ENCODE data around the gene WDR4. TPM values are rescaled to one million over a fixed set of nuclear protein-coding genes. Genes with fewer than 3 reads are reported as not detected.

Gene WDR4
- polyA plus RNA-seq, 1 of the 3 experiments (the other 2 are of a cell fraction) = 26.5 TPM

DNA sequence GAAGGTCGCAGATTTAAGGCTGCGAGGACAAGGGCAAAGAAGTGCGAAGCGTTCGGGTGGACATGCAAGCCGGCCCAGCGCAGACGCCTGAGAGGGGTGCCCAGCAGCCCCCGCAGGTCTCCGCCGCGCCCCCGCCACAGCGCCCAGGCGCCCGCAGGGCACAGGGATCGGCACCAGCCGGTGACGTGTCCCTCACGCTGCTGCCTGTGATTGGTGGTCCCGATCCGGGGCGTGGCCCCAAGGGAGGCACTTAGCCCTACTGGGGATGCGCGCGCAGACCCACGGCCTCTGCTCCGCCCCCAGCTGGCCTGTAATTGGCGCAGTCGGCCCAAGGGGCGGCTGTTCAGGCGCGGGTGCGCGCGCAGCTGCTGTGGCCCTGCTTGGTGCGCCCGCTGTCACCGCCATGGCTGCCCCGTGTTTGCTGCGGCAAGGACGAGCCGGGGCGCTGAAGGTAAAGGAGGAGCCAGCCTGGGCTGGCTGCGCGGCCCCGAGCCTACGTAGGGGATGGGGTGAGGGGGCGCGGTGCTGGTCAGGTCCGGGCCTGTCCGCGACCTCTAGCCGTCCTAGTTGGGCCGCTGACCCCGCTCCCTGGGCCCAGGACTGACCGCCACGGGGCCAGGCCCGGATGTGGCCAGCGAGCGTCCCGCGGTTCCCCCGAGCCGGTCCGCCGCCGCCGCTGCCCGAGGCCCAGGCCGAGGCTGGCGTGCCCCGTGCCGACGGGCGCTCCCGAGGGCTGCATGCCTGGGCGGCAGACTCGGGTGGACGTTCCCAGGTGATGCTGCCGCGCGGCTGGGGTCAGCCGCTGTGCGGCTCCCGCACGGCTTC is 13.8 kb upstream of the WDR4 start, which contains the start of gene NDUFV3:
NDUFV3 (plus strand) TSS at position 379 of the 825 bp plus-strand sequence; CDS start at position 404, 25 bp downstream.
- H3K79me2 ChIP-seq (ENCODE audit: insufficient read depth) = peaks cover 42% of the 10 kb centered on the region
- H4K20me1 ChIP-seq (ENCODE audit: insufficient read depth) = peaks cover 5% of the 10 kb centered on the region; the same call in 1 of the 2 replicates
- H3K27me3 ChIP-seq (ENCODE audit: insufficient read depth) = no peaks in the 10 kb centered on the region
- peak within 1 kb of the TSS; percentile 85 to 92 for H3K27ac ChIP-seq (ENCODE audit: low read depth in 2 of 2, low read length in 1 of 2)
- POLR2A ChIA-PET = interaction anchor here (0.7 to 1.5 kb wide), 5 partner anchors 14 to 300 kb away, joined by 3 to 4 read pairs (median 3); partner anchors contain the start of genes PDE9A, PKNOX1 and WDR4
- no peaks in the 10 kb centered on the region for H3K9me2 ChIP-seq
- CTCF ChIA-PET = interaction anchor here (0.8 to 1.3 kb wide), 2 partner anchors 16 to 239 kb away, joined by 3 to 4 read pairs; partner anchors contain the start of gene PDE9A
- DNase-seq = peak; percentile 99
- H3K4me2 ChIP-seq = peak within 1 kb of the TSS; percentile 94
- peaks cover 4 to 5% of the 10 kb centered on the region in 2 experiments; a peak in 2 of 4 replicates for H3K4me1 ChIP-seq (ENCODE audit: control insufficient read depth in 1 of 2, insufficient read depth in 2 of 2, low read depth in 1 of 2, low read length in 1 of 2)
- peak within 1 kb of the TSS; percentile 92 for H3K9ac ChIP-seq
- H3K36me3 ChIP-seq (replicated peaks in 1 of 2; ENCODE audit: control insufficient read depth in 1 of 2, insufficient read depth in 2 of 2, low read length in 1 of 2) = peaks cover 8 to 22% of the 10 kb centered on the region in 2 experiments
- H3K9me3 ChIP-seq = no peaks in the 10 kb centered on the region
- peak within 1 kb of the TSS; percentile 78 to 92 for H3K4me3 ChIP-seq (ENCODE audit: low read depth in 2 of 2, low read length in 1 of 2)
- WGBS (ENCODE audit: low lambda C conversion rate) = 0% methylated on average over 2 of the region's 87 CpGs
- H3F3A ChIP-seq (replicated peaks; ENCODE audit: insufficient read depth) = peaks cover 23% of the 10 kb centered on the region
- H2AFZ ChIP-seq (ENCODE audit: low read depth) = peak within 1 kb of the TSS; percentile 69
- TF ChIP-seq EZH2phosphoT487 (IDR thresholded peaks at IDR 0.05; ENCODE audit: borderline replicate concordance, low read depth) (no peak), YY1 (IDR thresholded peaks at IDR 0.05; ENCODE audit: low read depth) (peak; percentile 89), NRF1 (IDR thresholded peaks at IDR 0.05; ENCODE audit: low read depth, low read length) (peak; percentile 78), ZBTB33 (IDR thresholded peaks at IDR 0.05; ENCODE audit: borderline replicate concordance, low read depth) (no peak), MXI1 (IDR thresholded peaks at IDR 0.05; ENCODE audit: low read depth, low read length) (peak; percentile 92), CHD2 (IDR thresholded peaks at IDR 0.05; ENCODE audit: low read length, partially characterized antibody) (no peak), TEAD4 (IDR thresholded peaks at IDR 0.05; ENCODE audit: borderline replicate concordance, insufficient read depth) (no peak), IRF3 (IDR thresholded peaks at IDR 0.05; ENCODE audit: low read depth, low read length) (no peak), USF1 (IDR thresholded peaks at IDR 0.05; ENCODE audit: borderline replicate concordance, low read depth) (no peak), FOXJ3 (CRISPR knock-in tag; IDR thresholded peaks at IDR 0.05) (no peak), PBX3 (IDR thresholded peaks at IDR 0.05) (no peak), TCF12 (IDR thresholded peaks at IDR 0.05) (no peak), JUND (IDR thresholded peaks at IDR 0.05) (no peak), SMC3 (IDR thresholded peaks at IDR 0.05; ENCODE audit: low read depth, low read length) (no peak), TAF1 (IDR thresholded peaks at IDR 0.05; ENCODE audit: borderline replicate concordance, low read depth, low read length) (peak; percentile 69), FOSL2 (IDR thresholded peaks at IDR 0.05; ENCODE audit: borderline replicate concordance, low read depth) (no peak), RFX5 (IDR thresholded peaks at IDR 0.05; ENCODE audit: low read length) (peak; percentile 92), REST (IDR thresholded peaks at IDR 0.05; ENCODE audit: low read depth, low read length) (no peak; the same call in 1 of the 2 replicates), FOXM1 (IDR thresholded peaks at IDR 0.05; ENCODE audit: low read depth) (no peak), RXRA (IDR thresholded peaks at IDR 0.05; ENCODE audit: borderline replicate concordance, low read depth) (no peak)
- TF ChIP-seq, protein P1, sequence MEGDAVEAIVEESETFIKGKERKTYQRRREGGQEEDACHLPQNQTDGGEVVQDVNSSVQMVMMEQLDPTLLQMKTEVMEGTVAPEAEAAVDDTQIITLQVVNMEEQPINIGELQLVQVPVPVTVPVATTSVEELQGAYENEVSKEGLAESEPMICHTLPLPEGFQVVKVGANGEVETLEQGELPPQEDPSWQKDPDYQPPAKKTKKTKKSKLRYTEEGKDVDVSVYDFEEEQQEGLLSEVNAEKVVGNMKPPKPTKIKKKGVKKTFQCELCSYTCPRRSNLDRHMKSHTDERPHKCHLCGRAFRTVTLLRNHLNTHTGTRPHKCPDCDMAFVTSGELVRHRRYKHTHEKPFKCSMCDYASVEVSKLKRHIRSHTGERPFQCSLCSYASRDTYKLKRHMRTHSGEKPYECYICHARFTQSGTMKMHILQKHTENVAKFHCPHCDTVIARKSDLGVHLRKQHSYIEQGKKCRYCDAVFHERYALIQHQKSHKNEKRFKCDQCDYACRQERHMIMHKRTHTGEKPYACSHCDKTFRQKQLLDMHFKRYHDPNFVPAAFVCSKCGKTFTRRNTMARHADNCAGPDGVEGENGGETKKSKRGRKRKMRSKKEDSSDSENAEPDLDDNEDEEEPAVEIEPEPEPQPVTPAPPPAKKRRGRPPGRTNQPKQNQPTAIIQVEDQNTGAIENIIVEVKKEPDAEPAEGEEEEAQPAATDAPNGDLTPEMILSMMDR (IDR thresholded peaks at IDR 0.05) = no peak
